Activated naive CD8-positive, alpha-beta T cell treated with anti-CD3 and anti-CD28 coated beads, Interleukin-2, amount 50 U/mL, for 24 hours (primary cell): ENCODE results near the gene NOM1.
"Not testable (repeated sequence)": the region's sequence is repeated elsewhere in the genome, so short reads cannot be mapped to it uniquely, and the experiment has no call there.

Experiments used
- ATAC-seq: fragments of 150-1000 bp; cut with Tn5 transposase; one replicate; pipeline ENCODE4 v1.10.0; 2021
- DNase-seq: peaks from one replicate; pipeline ENCODE4 v3.0.0; 2021
- H3K27ac Mint-ChIP-seq: one replicate; pipeline ENCODE4 v1.8.0; 2021; ENCODE audit warnings: mild to moderate bottlenecking, mixed read lengths
- H3K27me3 Mint-ChIP-seq: one replicate; pipeline ENCODE4 v1.8.0; 2021; ENCODE audit warnings: mixed read lengths
- H3K36me3 Mint-ChIP-seq: one replicate; pipeline ENCODE4 v1.8.0; 2021; ENCODE audit warnings: low read depth, mixed read lengths
- H3K4me1 Mint-ChIP-seq: one replicate; pipeline ENCODE4 v1.8.0; 2021; ENCODE audit warnings: mixed read lengths
- H3K4me3 Mint-ChIP-seq: one replicate; pipeline ENCODE4 v1.8.0; 2021; ENCODE audit warnings: mild to moderate bottlenecking, moderate library complexity, mixed read lengths
- H3K9me3 Mint-ChIP-seq: one replicate; pipeline ENCODE4 v1.8.0; 2021; ENCODE audit warnings: mixed read lengths

NOM1 gene

GRCh38 chr7:156953215-156953614 is 3.7 kb downstream of the NOM1 start:
- not testable (repeated sequence) for ATAC-seq, H3K4me3 Mint-ChIP-seq, DNase-seq, H3K27ac Mint-ChIP-seq, H3K9me3 Mint-ChIP-seq, H3K27me3 Mint-ChIP-seq
- H3K36me3 Mint-ChIP-seq = peaks cover 57% of the 10 kb centered on the region
- peaks cover 31% of the 10 kb centered on the region for H3K4me1 Mint-ChIP-seq

GRCh38 chr7:156954941-156955340 is 5.4 kb downstream of the NOM1 start:
- Mint-ChIP-seq H3K36me3 (peaks cover 67% of the 10 kb centered on the region), H3K27me3 (no peaks in the 10 kb centered on the region), H3K9me3 (no peaks in the 10 kb centered on the region), H3K4me1 (peaks cover 31% of the 10 kb centered on the region), H3K4me3 (no peak overlapping the region), H3K27ac (no peak overlapping the region)
- ATAC-seq (no peak), DNase-seq (no peak)

GRCh38 chr7:156956727-156957126 is 7.2 kb downstream of the NOM1 start:
- Mint-ChIP-seq H3K4me1 (peaks cover 28% of the 10 kb centered on the region), H3K4me3 (no peak overlapping the region), H3K27ac (no peak overlapping the region), H3K9me3 (no peaks in the 10 kb centered on the region), H3K27me3 (no peaks in the 10 kb centered on the region), H3K36me3 (peaks cover 74% of the 10 kb centered on the region)
- DNase-seq = no peak
- ATAC-seq = no peak

- DNase-seq (no peak), ATAC-seq (no peak)
- H3K27me3 Mint-ChIP-seq = no peaks in the 10 kb centered on the region
- no peak overlapping the region for H3K4me3 Mint-ChIP-seq
- H3K27ac Mint-ChIP-seq = no peak overlapping the region
- H3K9me3 Mint-ChIP-seq = no peaks in the 10 kb centered on the region
- peaks cover 4% of the 10 kb centered on the region for H3K4me1 Mint-ChIP-seq
- H3K36me3 Mint-ChIP-seq = peaks cover 70% of the 10 kb centered on the region
Measured at GRCh38 chr7:156962145-156962544, 12.6 kb downstream of the NOM1 start.

- Mint-ChIP-seq H3K27ac (no peak overlapping the region), H3K9me3 (no peaks in the 10 kb centered on the region), H3K36me3 (peaks cover 70% of the 10 kb centered on the region), H3K4me3 (no peak overlapping the region), H3K4me1 (peaks cover 4% of the 10 kb centered on the region), H3K27me3 (no peaks in the 10 kb centered on the region)
- ATAC-seq = no peak
- no peak for DNase-seq
Measured at GRCh38 chr7:156962897-156963296, 13.4 kb downstream of the NOM1 start.

- DNase-seq = no peak
- Mint-ChIP-seq H3K36me3 (peaks cover 69% of the 10 kb centered on the region), H3K4me1 (peaks cover 4% of the 10 kb centered on the region), H3K27me3 (no peaks in the 10 kb centered on the region), H3K4me3 (no peak overlapping the region), H3K27ac (no peak overlapping the region), H3K9me3 (no peaks in the 10 kb centered on the region)
- no peak for ATAC-seq
Measured at GRCh38 chr7:156963472-156963871, 14.0 kb downstream of the NOM1 start.

- Mint-ChIP-seq H3K36me3 (peaks cover 71% of the 10 kb centered on the region), H3K27me3 (no peaks in the 10 kb centered on the region), H3K9me3 (no peaks in the 10 kb centered on the region), H3K4me1 (peaks cover 4% of the 10 kb centered on the region), H3K27ac (no peak overlapping the region), H3K4me3 (no peak overlapping the region)
- no peak for DNase-seq
- no peak for ATAC-seq
Measured at GRCh38 chr7:156964971-156965370, 15.5 kb downstream of the NOM1 start.

- Mint-ChIP-seq H3K27ac (no peak overlapping the region), H3K4me3 (no peak overlapping the region), H3K27me3 (no peaks in the 10 kb centered on the region), H3K36me3 (peaks cover 61% of the 10 kb centered on the region), H3K9me3 (no peaks in the 10 kb centered on the region), H3K4me1 (no peaks in the 10 kb centered on the region)
- no peak for ATAC-seq
- DNase-seq = no peak
Measured at GRCh38 chr7:156966387-156966786, 16.9 kb downstream of the NOM1 start.

- H3K4me3 Mint-ChIP-seq = no peak overlapping the region
- ATAC-seq = no peak
Measured at GRCh38 chr7:156968183-156968582, 18.7 kb downstream of the NOM1 start.

GRCh38 chr7:156969972-156970420 is 20.5 kb downstream of the NOM1 start:
- Mint-ChIP-seq H3K27me3 (no peaks in the 10 kb centered on the region), H3K9me3 (no peaks in the 10 kb centered on the region), H3K4me1 (no peaks in the 10 kb centered on the region), H3K4me3 (no peak overlapping the region), H3K36me3 (peaks cover 31% of the 10 kb centered on the region), H3K27ac (no peak overlapping the region)
- no peak for DNase-seq
- ATAC-seq = no peak

More at GRCh38 chr7:156968183-156968582, 18.7 kb downstream of the NOM1 start:
- Mint-ChIP-seq H3K4me1 (no peaks in the 10 kb centered on the region), H3K36me3 (peaks cover 47% of the 10 kb centered on the region), H3K9me3 (no peaks in the 10 kb centered on the region), H3K27me3 (no peaks in the 10 kb centered on the region), H3K27ac (no peak overlapping the region)
- DNase-seq = no peak

- Mint-ChIP-seq H3K27ac (no peak overlapping the region), H3K9me3 (peaks cover 12% of the 10 kb centered on the region), H3K4me3 (no peak overlapping the region), H3K36me3 (peaks cover 15% of the 10 kb centered on the region), H3K27me3 (no peaks in the 10 kb centered on the region), H3K4me1 (no peaks in the 10 kb centered on the region)
- DNase-seq = no peak
- ATAC-seq = no peak
Measured at GRCh38 chr7:156975620-156976019, 26.1 kb downstream of the NOM1 start.

GRCh38 chr7:156979007-156979606 is 29.6 kb downstream of the NOM1 start:
- Mint-ChIP-seq H3K4me3 (no peak overlapping the region), H3K4me1 (no peaks in the 10 kb centered on the region), H3K36me3 (peaks cover 11% of the 10 kb centered on the region), H3K27me3 (no peaks in the 10 kb centered on the region), H3K27ac (no peak overlapping the region), H3K9me3 (peaks cover 12% of the 10 kb centered on the region)
- DNase-seq = no peak
- ATAC-seq = no peak

- ATAC-seq = no peak
- Mint-ChIP-seq H3K4me1 (no peaks in the 10 kb centered on the region), H3K4me3 (no peak overlapping the region), H3K27me3 (no peaks in the 10 kb centered on the region), H3K9me3 (peaks cover 12% of the 10 kb centered on the region), H3K36me3 (peaks cover 11% of the 10 kb centered on the region), H3K27ac (no peak overlapping the region)
- no peak for DNase-seq
Measured at GRCh38 chr7:156979711-156980110, 30.2 kb downstream of the NOM1 start.

GRCh38 chr7:156984174-156984891 is 34.8 kb downstream of the NOM1 start:
- no peak for DNase-seq
- ATAC-seq = no peak
- no peak overlapping the region for H3K4me3 Mint-ChIP-seq
- H3K9me3 Mint-ChIP-seq = peaks cover 6% of the 10 kb centered on the region
- no peaks in the 10 kb centered on the region for H3K27me3 Mint-ChIP-seq
- H3K36me3 Mint-ChIP-seq = peaks cover 5% of the 10 kb centered on the region
- no peaks in the 10 kb centered on the region for H3K4me1 Mint-ChIP-seq
- no peak overlapping the region for H3K27ac Mint-ChIP-seq
